ENCODE data around the gene PNCK. TPM values are rescaled to one million over a fixed set of nuclear protein-coding genes. Genes with fewer than 3 reads are reported as not detected.

Gene PNCK
- total and polyA plus RNA-seq, 2 experiments from 2014 or later: not detected

DNA sequence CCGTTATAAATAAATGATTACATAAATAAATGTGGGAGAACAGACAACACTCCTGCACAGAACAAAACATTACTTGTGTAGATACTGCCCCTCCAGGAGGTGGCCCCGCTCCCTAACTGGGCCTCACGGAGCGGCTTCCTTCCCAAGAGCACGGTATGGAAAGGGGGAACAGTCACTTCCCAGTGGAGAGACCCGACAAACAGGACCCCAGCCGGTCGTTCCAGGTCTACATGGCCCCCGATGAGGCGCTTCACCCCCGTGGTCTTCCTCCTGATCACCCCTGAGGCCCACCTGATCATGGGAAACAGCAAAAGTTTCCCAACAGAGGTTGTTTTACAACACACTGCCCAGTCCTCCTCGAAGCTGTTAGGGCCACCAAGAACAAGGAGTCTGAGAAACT, 7.6 kb upstream of the PNCK start:
- DNase-seq: no peak
- in situ Hi-C loops (cut with MboI): no loop called here
- Histone ChIP-seq H3K79me2 (ENCODE audit: insufficient read depth) (no peaks in the 10 kb centered on the region), H3K9ac (no peak overlapping the region), H3K9me3 (ENCODE audit: low read depth) (no peaks in the 10 kb centered on the region), H3K4me2 (ENCODE audit: unreplicated experiment) (no peak overlapping the region), H2AFZ (no peak overlapping the region), H3K4me1 (ENCODE audit: insufficient read depth) (no peaks in the 10 kb centered on the region), H3K27me3 (replicated peaks; ENCODE audit: insufficient read depth) (no peaks in the 10 kb centered on the region), H3K4me3 (no peak overlapping the region), H4K20me1 (ENCODE audit: insufficient read depth) (no peaks in the 10 kb centered on the region), H3F3A (ENCODE audit: insufficient read depth) (no peaks in the 10 kb centered on the region), H3K27ac (no peak overlapping the region), H3K36me3 (ENCODE audit: low read depth) (no peaks in the 10 kb centered on the region), H3K9me2 (ENCODE audit: insufficient read depth) (no peaks in the 10 kb centered on the region)
- WGBS, 2 experiments (ENCODE audit: low coverage in 1 of 2, low lambda C conversion rate in 2 of 2, missing lambda C conversion rate in 2 of 2): 50 to 70% methylated on average over 3 to 11 of the region's 12 CpGs
- no peak for TF ChIP-seq EZH2 (IDR thresholded peaks at IDR 0.05; ENCODE audit: insufficient read depth, poor library complexity, severe bottlenecking)
- TF ChIP-seq EZH2phosphoT487 (IDR thresholded peaks at IDR 0.05; ENCODE audit: insufficient read depth, low read depth): no peak

DNA sequence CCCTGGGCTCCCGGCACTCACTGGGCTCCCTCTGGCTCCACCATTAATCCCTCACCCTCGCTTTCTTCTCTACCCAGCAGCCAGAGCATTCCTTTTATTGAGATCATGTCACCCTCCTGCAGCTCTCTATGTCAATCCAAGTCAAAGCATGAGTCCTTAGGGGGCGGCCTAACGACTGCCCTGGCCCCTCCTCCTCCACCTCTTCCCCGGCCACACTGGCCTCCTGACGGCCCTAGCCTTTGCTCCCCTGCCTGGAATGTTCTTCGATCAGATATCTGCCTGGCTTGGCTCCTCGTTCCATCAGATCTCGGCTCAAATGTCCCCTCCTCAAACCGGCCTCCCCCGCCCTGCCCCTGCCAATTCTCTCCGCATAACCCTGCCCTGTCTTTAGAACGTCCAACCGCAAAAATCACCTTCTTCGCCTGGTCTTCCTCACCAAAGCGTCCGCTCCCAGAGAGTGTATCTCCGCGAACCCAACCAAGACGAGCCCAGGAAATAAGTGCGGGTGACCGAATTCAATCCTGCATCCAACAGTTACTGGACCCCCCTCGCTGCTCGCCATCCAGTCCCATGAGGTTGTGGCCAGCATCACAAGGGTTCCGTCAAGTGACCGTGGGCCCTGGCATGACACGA, 722 bp upstream of the PNCK start:
- WGBS, 2 experiments (ENCODE audit: low coverage in 1 of 2, low lambda C conversion rate in 2 of 2, missing lambda C conversion rate in 2 of 2): 76 to 81% methylated on average over 17 to 27 of the region's 27 CpGs
- in situ Hi-C loops (cut with MboI): loop anchor here (10.0 to 25.0 kb wide), 2 partner anchors 120 to 712 kb away; no protein-coding TSS in a partner anchor
- H3K4me1 ChIP-seq (ENCODE audit: insufficient read depth): no peaks in the 10 kb centered on the region

DNA sequence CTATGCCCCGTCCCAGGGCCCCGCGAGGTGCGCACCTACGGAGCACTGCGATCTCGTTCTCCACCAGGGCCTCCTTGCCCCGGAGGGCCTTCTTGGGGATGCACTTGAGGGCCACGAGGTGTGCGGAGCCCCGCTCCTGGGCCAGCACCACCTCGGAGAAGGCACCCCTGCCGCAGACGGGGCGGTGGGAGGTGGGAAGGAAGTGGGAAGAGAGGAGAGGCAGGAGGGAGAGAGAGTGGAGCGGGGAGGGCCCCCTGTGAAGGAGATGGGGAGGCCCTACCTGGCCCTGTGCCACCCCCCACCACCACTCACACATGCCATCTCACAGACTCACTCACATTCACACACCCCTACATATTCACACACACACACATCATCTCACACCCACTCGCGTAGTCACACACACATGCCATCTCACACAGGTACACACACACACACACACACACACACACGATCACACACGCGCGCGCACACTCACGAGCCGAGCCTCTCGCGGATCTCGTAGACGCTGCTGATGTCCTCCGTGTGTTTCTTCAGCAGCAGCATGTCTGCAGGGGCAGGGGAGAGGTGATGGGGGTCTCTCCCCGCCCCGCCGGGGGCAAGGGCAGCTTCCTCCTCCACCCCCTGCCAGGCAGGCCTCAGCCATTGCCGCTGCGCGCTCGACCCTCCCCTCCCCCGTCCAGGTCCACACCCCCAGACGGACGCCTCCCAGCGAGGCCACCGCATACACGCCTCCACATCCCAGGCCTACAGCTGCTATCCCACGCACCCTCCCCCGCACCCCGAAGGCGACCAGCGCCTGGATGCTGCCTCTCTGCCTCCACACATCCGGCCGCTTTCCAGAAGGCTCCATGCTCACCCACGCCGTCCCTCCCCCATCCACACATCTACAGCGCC, 834 bp downstream of the PNCK start:
- Histone ChIP-seq H2AFZ (no peak overlapping the region), H3K9me2 (ENCODE audit: insufficient read depth) (no peaks in the 10 kb centered on the region), H3K4me3 (no peak overlapping the region), H3K4me2 (ENCODE audit: unreplicated experiment) (no peak overlapping the region), H3K36me3 (ENCODE audit: low read depth) (no peaks in the 10 kb centered on the region), H3K4me1 (ENCODE audit: insufficient read depth) (no peaks in the 10 kb centered on the region), H3K9me3 (ENCODE audit: low read depth) (no peaks in the 10 kb centered on the region), H3K27me3 (replicated peaks; ENCODE audit: insufficient read depth) (no peaks in the 10 kb centered on the region), H4K20me1 (ENCODE audit: insufficient read depth) (no peaks in the 10 kb centered on the region), H3K79me2 (ENCODE audit: insufficient read depth) (no peaks in the 10 kb centered on the region), H3K9ac (no peak overlapping the region), H3K27ac (no peak overlapping the region), H3F3A (ENCODE audit: insufficient read depth) (no peaks in the 10 kb centered on the region)
- in situ Hi-C loops (cut with MboI): loop anchor here (10.0 to 25.0 kb wide), 2 partner anchors 118 to 710 kb away; no protein-coding TSS in a partner anchor
- TF ChIP-seq EZH2phosphoT487 (IDR thresholded peaks at IDR 0.05; ENCODE audit: insufficient read depth, low read depth) (no peak), EZH2 (IDR thresholded peaks at IDR 0.05; ENCODE audit: insufficient read depth, poor library complexity, severe bottlenecking) (no peak)
- no peak for DNase-seq
- 20 to 29% methylated on average over 12 to 49 of the region's 53 CpGs for WGBS, 2 experiments (ENCODE audit: low coverage in 1 of 2, low lambda C conversion rate in 2 of 2, missing lambda C conversion rate in 2 of 2)

More for the DNA sequence above, 722 bp upstream of the PNCK start:
- Histone ChIP-seq H2AFZ (no peak overlapping the region), H3F3A (ENCODE audit: insufficient read depth) (no peaks in the 10 kb centered on the region), H3K9ac (no peak overlapping the region), H3K9me3 (ENCODE audit: low read depth) (no peaks in the 10 kb centered on the region), H3K9me2 (ENCODE audit: insufficient read depth) (no peaks in the 10 kb centered on the region), H3K27ac (no peak overlapping the region), H3K27me3 (replicated peaks; ENCODE audit: insufficient read depth) (no peaks in the 10 kb centered on the region), H3K4me2 (ENCODE audit: unreplicated experiment) (no peak overlapping the region), H3K4me3 (no peak overlapping the region), H3K79me2 (ENCODE audit: insufficient read depth) (no peaks in the 10 kb centered on the region), H3K36me3 (ENCODE audit: low read depth) (no peaks in the 10 kb centered on the region), H4K20me1 (ENCODE audit: insufficient read depth) (no peaks in the 10 kb centered on the region)
- DNase-seq: no peak
- TF ChIP-seq EZH2phosphoT487 (IDR thresholded peaks at IDR 0.05; ENCODE audit: insufficient read depth, low read depth) (no peak), EZH2 (IDR thresholded peaks at IDR 0.05; ENCODE audit: insufficient read depth, poor library complexity, severe bottlenecking) (no peak)

- Histone ChIP-seq H4K20me1 (ENCODE audit: insufficient read depth) (no peaks in the 10 kb centered on the region), H3K27me3 (replicated peaks; ENCODE audit: insufficient read depth) (no peaks in the 10 kb centered on the region)
- WGBS, 2 experiments (ENCODE audit: low coverage in 1 of 2, low lambda C conversion rate in 2 of 2, missing lambda C conversion rate in 2 of 2): 81 to 88% methylated on average over 13 to 17 of the region's 27 CpGs
Measured at GRCh38 chrX:153671589-153672530, 1.8 kb downstream of the PNCK start.

More at GRCh38 chrX:153671589-153672530, 1.8 kb downstream of the PNCK start:
- no peak for TF ChIP-seq EZH2phosphoT487 (IDR thresholded peaks at IDR 0.05; ENCODE audit: insufficient read depth, low read depth)
- no peak for TF ChIP-seq EZH2 (IDR thresholded peaks at IDR 0.05; ENCODE audit: insufficient read depth, poor library complexity, severe bottlenecking)
- H3K4me2 ChIP-seq (ENCODE audit: unreplicated experiment): no peak overlapping the region
- no peaks in the 10 kb centered on the region for H3K9me3 ChIP-seq (ENCODE audit: low read depth)
- no peaks in the 10 kb centered on the region for H3K9me2 ChIP-seq (ENCODE audit: insufficient read depth)
- H3K36me3 ChIP-seq (ENCODE audit: low read depth): no peaks in the 10 kb centered on the region
- H3K4me1 ChIP-seq (ENCODE audit: insufficient read depth): no peaks in the 10 kb centered on the region
- no peak for DNase-seq
- no peak overlapping the region for H3K27ac ChIP-seq
- H3F3A ChIP-seq (ENCODE audit: insufficient read depth): no peaks in the 10 kb centered on the region
- in situ Hi-C loops (cut with MboI): loop anchor here (10.0 to 25.0 kb wide), 2 partner anchors 117 to 710 kb away; no protein-coding TSS in a partner anchor
- no peaks in the 10 kb centered on the region for H3K79me2 ChIP-seq (ENCODE audit: insufficient read depth)
- H2AFZ ChIP-seq: no peak overlapping the region
- H3K9ac ChIP-seq: no peak overlapping the region
- H3K4me3 ChIP-seq: no peak overlapping the region
